Stimulated activated memory B cell treated with anti-CD40 and anti-IgM and Interleukin-4, amounts not matched to agents 10 μg/mL and 1 μg/mL and 100 μg/mL, for 72 hours (primary cell): ENCODE measurements around the gene ZNF280D.

Source experiments
- ATAC-seq: fragments of 150-1000 bp; cut with Tn5 transposase; 2 replicates; pipeline ENCODE4 v1.10.0; 2021
- H3K27ac Mint-ChIP-seq: one replicate; pipeline ENCODE4 v1.8.0; 2022; ENCODE audit warnings: mild to moderate bottlenecking, mixed read lengths
- H3K27me3 Mint-ChIP-seq: one replicate; pipeline ENCODE4 v1.8.0; 2022; ENCODE audit warnings: mixed read lengths
- H3K36me3 Mint-ChIP-seq: one replicate; pipeline ENCODE4 v1.8.0; 2022; ENCODE audit warnings: mixed read lengths
- H3K4me1 Mint-ChIP-seq: one replicate; pipeline ENCODE4 v1.8.0; 2022; ENCODE audit warnings: mixed read lengths
- H3K4me3 Mint-ChIP-seq: one replicate; pipeline ENCODE4 v1.8.0; 2022; ENCODE audit warnings: mild to moderate bottlenecking, moderate library complexity, mixed read lengths
- H3K9me3 Mint-ChIP-seq: one replicate; pipeline ENCODE4 v1.8.0; 2022; ENCODE audit warnings: mixed read lengths

Gene ZNF280D

DNA sequence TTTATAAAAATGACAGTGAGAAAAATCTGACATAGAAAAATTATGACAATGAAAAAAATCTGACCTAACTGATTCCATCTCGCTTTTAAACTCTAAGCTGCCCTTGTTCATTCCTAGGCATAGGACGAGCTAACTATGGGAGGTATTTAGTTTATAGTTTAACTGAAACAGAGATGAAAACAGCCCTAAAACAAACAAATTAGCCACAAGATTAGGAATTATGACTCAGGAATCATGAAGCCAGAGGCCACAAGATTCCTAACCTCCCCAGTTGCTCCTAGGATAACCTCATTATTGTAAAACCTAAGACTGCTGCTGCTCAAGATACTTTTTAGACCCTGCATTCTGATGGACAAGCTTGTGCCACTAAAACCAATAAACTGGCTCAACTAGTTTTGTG lies 145.6 kb downstream of the ZNF280D start:
- Mint-ChIP-seq H3K9me3 (peaks cover 12% of the 10 kb centered on the region), H3K36me3 (peaks cover 12% of the 10 kb centered on the region), H3K4me3 (no peak overlapping the region), H3K4me1 (no peaks in the 10 kb centered on the region), H3K27me3 (no peaks in the 10 kb centered on the region), H3K27ac (no peak overlapping the region)
- no peak for ATAC-seq

GRCh38 chr15:56586206-56586605 lies 147.1 kb downstream of the ZNF280D start:
- ATAC-seq, result no peak
- H3K27ac Mint-ChIP-seq, result no peak overlapping the region
- H3K9me3 Mint-ChIP-seq, result peaks cover 12% of the 10 kb centered on the region
- H3K27me3 Mint-ChIP-seq, result no peaks in the 10 kb centered on the region
- H3K4me3 Mint-ChIP-seq, result no peak overlapping the region
- no peaks in the 10 kb centered on the region for H3K4me1 Mint-ChIP-seq
- peaks cover 12% of the 10 kb centered on the region for H3K36me3 Mint-ChIP-seq

GRCh38 chr15:56582785-56583184 lies 150.5 kb downstream of the ZNF280D start:
- H3K36me3 Mint-ChIP-seq, result peaks cover 12% of the 10 kb centered on the region
- no peaks in the 10 kb centered on the region for H3K27me3 Mint-ChIP-seq
- H3K4me1 Mint-ChIP-seq, result no peaks in the 10 kb centered on the region
- no peak for ATAC-seq
- no peak overlapping the region for H3K4me3 Mint-ChIP-seq
- H3K9me3 Mint-ChIP-seq, result peaks cover 12% of the 10 kb centered on the region
- no peak overlapping the region for H3K27ac Mint-ChIP-seq
